Suprapubic skin (tissue), 3 donors: Measurements from ENCODE around the gene CROCC2.

Source experiments
- EP300 ChIP-seq: sonication (generic); formaldehyde crosslinking; IDR thresholded peaks from one replicate; pipeline ENCODE4 v1.6.1; 2017; ENCODE audit warnings: antibody characterized with exemption
- POLR2A ChIP-seq, 2 donors: fragments of 450-650 bp; IDR thresholded peaks; one replicate each; pipeline ENCODE4 v1.6.1; 2017; ENCODE audit warnings: antibody characterized with exemption in 2 of 2, mild to moderate bottlenecking in 2 of 2, moderate library complexity in 2 of 2
- TF ChIP-seq, protein P1 (sequence below), 2 donors: fragments of 200-600 bp in 1 of 2; fragments of 450-650 bp in 1 of 2; sonication (generic) in 1 of 2; IDR thresholded peaks; one replicate each; pipeline ENCODE4 v1.5.1; 2016 to 2019; ENCODE audit warnings: antibody characterized with exemption in 2 of 2, mild to moderate bottlenecking in 1 of 2, moderate library complexity in 1 of 2

DNA sequence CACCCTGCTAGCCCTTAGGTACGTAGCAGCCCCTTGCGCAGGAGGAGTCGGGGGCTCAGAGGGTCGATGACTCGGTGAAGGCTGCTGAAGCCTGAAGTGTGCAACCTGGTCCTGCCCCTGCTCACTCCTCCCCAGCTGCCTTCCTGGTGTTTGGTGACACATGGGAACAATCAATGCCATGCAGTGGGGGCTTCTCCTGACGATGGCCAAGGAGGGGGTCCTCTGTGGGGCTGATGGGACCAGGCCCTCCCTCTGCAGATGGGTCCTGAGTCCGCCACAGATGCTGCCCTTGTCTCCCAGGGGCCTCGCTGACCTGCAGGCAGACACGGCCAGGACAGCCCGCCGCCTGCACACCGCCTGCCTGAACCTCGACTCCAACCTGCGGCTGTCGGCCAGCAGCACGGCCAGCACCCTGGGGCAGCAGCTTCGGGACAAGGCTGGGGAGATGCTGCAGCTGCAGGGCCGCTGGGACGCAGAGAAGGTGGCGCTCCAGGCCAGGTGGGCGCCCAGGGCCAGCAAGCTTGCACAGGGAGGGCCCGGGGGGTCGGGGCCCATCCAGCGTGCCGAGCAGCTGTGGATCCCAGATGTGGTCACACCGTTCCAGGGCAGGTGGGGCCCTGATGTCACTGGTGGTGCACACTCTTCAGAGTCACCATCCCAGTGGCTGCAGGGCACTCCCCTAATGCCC lies 24.6 kb downstream of the CROCC2 start:
- TF ChIP-seq, protein P1, sequence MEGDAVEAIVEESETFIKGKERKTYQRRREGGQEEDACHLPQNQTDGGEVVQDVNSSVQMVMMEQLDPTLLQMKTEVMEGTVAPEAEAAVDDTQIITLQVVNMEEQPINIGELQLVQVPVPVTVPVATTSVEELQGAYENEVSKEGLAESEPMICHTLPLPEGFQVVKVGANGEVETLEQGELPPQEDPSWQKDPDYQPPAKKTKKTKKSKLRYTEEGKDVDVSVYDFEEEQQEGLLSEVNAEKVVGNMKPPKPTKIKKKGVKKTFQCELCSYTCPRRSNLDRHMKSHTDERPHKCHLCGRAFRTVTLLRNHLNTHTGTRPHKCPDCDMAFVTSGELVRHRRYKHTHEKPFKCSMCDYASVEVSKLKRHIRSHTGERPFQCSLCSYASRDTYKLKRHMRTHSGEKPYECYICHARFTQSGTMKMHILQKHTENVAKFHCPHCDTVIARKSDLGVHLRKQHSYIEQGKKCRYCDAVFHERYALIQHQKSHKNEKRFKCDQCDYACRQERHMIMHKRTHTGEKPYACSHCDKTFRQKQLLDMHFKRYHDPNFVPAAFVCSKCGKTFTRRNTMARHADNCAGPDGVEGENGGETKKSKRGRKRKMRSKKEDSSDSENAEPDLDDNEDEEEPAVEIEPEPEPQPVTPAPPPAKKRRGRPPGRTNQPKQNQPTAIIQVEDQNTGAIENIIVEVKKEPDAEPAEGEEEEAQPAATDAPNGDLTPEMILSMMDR (IDR thresholded peaks at IDR 0.05) = no peak
- TF ChIP-seq EP300 (no peak), POLR2A (IDR thresholded peaks at IDR 0.05) (no peak)
